Activated naive CD4-positive, alpha-beta T cell treated with Interleukin-2 at 50 U/mL for 16 hours (primary cell): Measurements from ENCODE around the gene EXOC2.
"Not testable (repeated sequence)": the region's sequence is repeated elsewhere in the genome, so short reads cannot be mapped to it uniquely, and the experiment has no call there.

ENCODE experiments used
- DNase-seq: peaks from one replicate; pipeline ENCODE4 v3.0.0-alpha.2; 2020

EXOC2 gene

GRCh38 chr6:680666-681340 lies 12.1 kb downstream of the EXOC2 start:
- DNase-seq: no peak

GRCh38 chr6:680251-680650 lies 12.7 kb downstream of the EXOC2 start:
- no peak for DNase-seq

GRCh38 chr6:679282-679681 lies 13.7 kb downstream of the EXOC2 start:
- no peak for DNase-seq

GRCh38 chr6:678520-678919 lies 14.4 kb downstream of the EXOC2 start:
- no peak for DNase-seq

- DNase-seq: no peak
Measured at GRCh38 chr6:677919-678318, 15.0 kb downstream of the EXOC2 start.

- DNase-seq: no peak
Measured at GRCh38 chr6:674956-675355, 18.0 kb downstream of the EXOC2 start.

GRCh38 chr6:674406-674805 lies 18.5 kb downstream of the EXOC2 start:
- DNase-seq: no peak

GRCh38 chr6:667253-667927 lies 25.5 kb downstream of the EXOC2 start:
- no peak for DNase-seq

- no peak for DNase-seq
Measured at GRCh38 chr6:665403-666267, 27.3 kb downstream of the EXOC2 start.

- not testable (repeated sequence) for DNase-seq
Measured at GRCh38 chr6:663788-664187, 29.2 kb downstream of the EXOC2 start.

- DNase-seq: no peak
Measured at GRCh38 chr6:659716-660581, 33.0 kb downstream of the EXOC2 start.

- no peak for DNase-seq
Measured at GRCh38 chr6:658244-658643, 34.7 kb downstream of the EXOC2 start.

GRCh38 chr6:657743-658142 lies 35.2 kb downstream of the EXOC2 start:
- no peak for DNase-seq

- DNase-seq: no peak
Measured at GRCh38 chr6:656460-657252, 36.3 kb downstream of the EXOC2 start, which contains the start of gene HUS1B. TSS of gene HUS1B (minus strand) at chr6:657100. CDS start at chr6:656944, 156 bp downstream.

- DNase-seq: no peak
Measured at GRCh38 chr6:654136-654535, 38.8 kb downstream of the EXOC2 start.

GRCh38 chr6:652865-653264 lies 40.1 kb downstream of the EXOC2 start:
- no peak for DNase-seq

GRCh38 chr6:650098-650497 lies 42.8 kb downstream of the EXOC2 start:
- no peak for DNase-seq

GRCh38 chr6:642805-643204 lies 50.1 kb downstream of the EXOC2 start:
- no peak for DNase-seq

- DNase-seq: no peak
Measured at GRCh38 chr6:641225-641985, 51.5 kb downstream of the EXOC2 start.

GRCh38 chr6:636488-636887 lies 56.5 kb downstream of the EXOC2 start:
- DNase-seq: no peak

GRCh38 chr6:635233-635632 lies 57.7 kb downstream of the EXOC2 start:
- no peak for DNase-seq
